HepG2 (cell line): ENCODE measurements around the gene SH2D7. TPM values are rescaled to one million over a fixed set of nuclear protein-coding genes. Genes with fewer than 3 reads are reported as not detected.

Experiments used
- BCL6 ChIP-seq: IDR thresholded peaks from 2 replicates; pipeline ENCODE4 v1.6.1; 2016; ENCODE audit warnings: missing genetic modification reagents, missing compliant biosample characterization
- CREB1 ChIP-seq, 2 experiments: fragments of 450-650 bp in 1 of 2; IDR thresholded peaks; 2 replicates each; pipeline ENCODE4 v1.6.1; 2016 to 2017; ENCODE audit warnings: control low read depth in 1 of 2, mild to moderate bottlenecking in 1 of 2, missing compliant biosample characterization in 1 of 2, missing genetic modification characterization in 1 of 2
- ESRRA ChIP-seq: sonication (generic); formaldehyde crosslinking; IDR thresholded peaks from 2 replicates; pipeline ENCODE4 v1.5.1; 2020; ENCODE audit warnings: mild to moderate bottlenecking, low read depth, missing genetic modification reagents
- GATAD1 ChIP-seq: IDR thresholded peaks from 2 replicates; pipeline ENCODE4 v1.6.1; 2016; ENCODE audit warnings: missing genetic modification reagents, missing compliant biosample characterization
- MED1 ChIP-seq: sonication (generic); formaldehyde crosslinking; IDR thresholded peaks from 2 replicates; pipeline ENCODE4 v1.4.0; 2020; ENCODE audit warnings: missing genetic modification reagents
- PHF21A ChIP-seq: sonication (generic); formaldehyde crosslinking; IDR thresholded peaks from 2 replicates; pipeline ENCODE4 v1.5.0; 2020; ENCODE audit warnings: mild to moderate bottlenecking, missing genetic modification reagents
- RORA ChIP-seq: sonication (generic); formaldehyde crosslinking; IDR thresholded peaks from 2 replicates; pipeline ENCODE4 v1.5.0; 2020; ENCODE audit warnings: mild to moderate bottlenecking, missing genetic modification reagents, moderate library complexity
- SALL1 ChIP-seq: sonication (generic); formaldehyde crosslinking; IDR thresholded peaks from 2 replicates; pipeline ENCODE4 v1.8.0; 2022; ENCODE audit warnings: mild to moderate bottlenecking, missing genetic modification reagents
- SIN3A ChIP-seq: IDR thresholded peaks from 2 replicates; pipeline ENCODE4 v1.6.1; 2011; ENCODE audit warnings: low read depth, mild to moderate bottlenecking, control low read depth, low read length, borderline replicate concordance
- SMARCC2 ChIP-seq: fragments of 450-650 bp; IDR thresholded peaks from 2 replicates; pipeline ENCODE4 v1.6.1; 2017; ENCODE audit warnings: antibody characterized with exemption, mild to moderate bottlenecking
- SOX13 ChIP-seq, 3 experiments: fragments of 450-650 bp in 1 of 3; sonication (generic) in 1 of 3; formaldehyde crosslinking in 1 of 3; IDR thresholded peaks in 2 of 3; conservative IDR thresholded peaks in 1 of 3; 2 replicates each; pipeline versions ENCODE4 v1.5.0 to v1.6.1; 2016 to 2020; ENCODE audit warnings: antibody characterized with exemption in 1 of 3, mild to moderate bottlenecking in 1 of 3, missing compliant biosample characterization in 1 of 3, missing genetic modification reagents in 1 of 3, moderate library complexity in 1 of 3
- TGIF2 ChIP-seq: IDR thresholded peaks from 2 replicates; pipeline ENCODE4 v1.6.1; 2016; ENCODE audit warnings: control low read depth, missing compliant biosample characterization
- YEATS4 ChIP-seq: sonication (generic); formaldehyde crosslinking; IDR thresholded peaks from 2 replicates; pipeline ENCODE4 v1.4.0; 2020; ENCODE audit warnings: missing genetic modification reagents, borderline replicate concordance
- ZBTB20 ChIP-seq: sonication (generic); formaldehyde crosslinking; IDR thresholded peaks from 2 replicates; pipeline ENCODE4 v1.8.1; 2023; ENCODE audit warnings: missing genetic modification reagents, low read depth, mild to moderate bottlenecking, borderline replicate concordance
- ZFX ChIP-seq: sonication (generic); formaldehyde crosslinking; IDR thresholded peaks from 2 replicates; pipeline ENCODE4 v1.4.0; 2020; ENCODE audit warnings: mild to moderate bottlenecking, low read depth, missing genetic modification reagents, moderate library complexity
- ZNF136 ChIP-seq: sonication (generic); formaldehyde crosslinking; IDR thresholded peaks from 2 replicates; pipeline ENCODE4 v1.8.1; 2022; ENCODE audit warnings: low read depth, mild to moderate bottlenecking, moderate library complexity, missing genetic modification reagents
- ZNF205 ChIP-seq: IDR thresholded peaks from 2 replicates; pipeline ENCODE4 v1.6.1; 2018; ENCODE audit warnings: missing biosample characterization, missing genetic modification reagents
- ZNF350 ChIP-seq: sonication (generic); formaldehyde crosslinking; IDR thresholded peaks from 2 replicates; pipeline ENCODE4 v1.4.0; 2020; ENCODE audit warnings: mild to moderate bottlenecking, low read depth, missing genetic modification reagents, borderline replicate concordance
- polyA plus RNA-seq, 8 experiments: library from polyadenylated mRNA; depleted of rRNA in 3 of 8; stranded (reverse) in 7 of 8; unstranded in 1 of 8; fragments of >200 nt; fragmentation: Illumina TruSeq in 4 of 8; extraction: Trizol in 4 of 8; gene quantifications; 2 replicates each; pipeline versions ENCODE4 v1.2.1 to v1.2.3, GENCODE V29; 2011 to 2016; ENCODE audit warnings: low read depth in 4 of 8, missing spikeins in 1 of 8, mixed read lengths in 1 of 8; ENCODE audit not compliant: insufficient read depth in 1 of 8
- total RNA-seq, 5 experiments: library from RNA; depleted of rRNA; stranded (reverse); fragments of >200 nt; fragmentation: Illumina TruSeq; extraction: Trizol; gene quantifications; 2 replicates each; pipeline ENCODE4 v1.2.3, GENCODE V29; 2016; ENCODE audit warnings: low read depth in 1 of 5
- TF ChIP-seq, protein P1 (sequence below): IDR thresholded peaks from 2 replicates; pipeline ENCODE4 v1.6.1; 2016; ENCODE audit warnings: low read depth
- TF ChIP-seq, protein P2 (sequence below): sonication (generic); formaldehyde crosslinking; IDR thresholded peaks from 2 replicates; pipeline ENCODE4 v1.5.1; 2020; ENCODE audit warnings: mild to moderate bottlenecking, missing genetic modification reagents
- TF ChIP-seq, protein P3 (sequence below): sonication (generic); formaldehyde crosslinking; IDR thresholded peaks from 2 replicates; pipeline ENCODE4 v1.5.1; 2020; ENCODE audit warnings: mild to moderate bottlenecking, moderate library complexity, missing genetic modification reagents

SH2D7 gene
- total and polyA plus RNA-seq, 2 of the 13 experiments (the other 11 are each of a cell fraction or from before 2014, with no cell fraction given), result not detected

DNA sequence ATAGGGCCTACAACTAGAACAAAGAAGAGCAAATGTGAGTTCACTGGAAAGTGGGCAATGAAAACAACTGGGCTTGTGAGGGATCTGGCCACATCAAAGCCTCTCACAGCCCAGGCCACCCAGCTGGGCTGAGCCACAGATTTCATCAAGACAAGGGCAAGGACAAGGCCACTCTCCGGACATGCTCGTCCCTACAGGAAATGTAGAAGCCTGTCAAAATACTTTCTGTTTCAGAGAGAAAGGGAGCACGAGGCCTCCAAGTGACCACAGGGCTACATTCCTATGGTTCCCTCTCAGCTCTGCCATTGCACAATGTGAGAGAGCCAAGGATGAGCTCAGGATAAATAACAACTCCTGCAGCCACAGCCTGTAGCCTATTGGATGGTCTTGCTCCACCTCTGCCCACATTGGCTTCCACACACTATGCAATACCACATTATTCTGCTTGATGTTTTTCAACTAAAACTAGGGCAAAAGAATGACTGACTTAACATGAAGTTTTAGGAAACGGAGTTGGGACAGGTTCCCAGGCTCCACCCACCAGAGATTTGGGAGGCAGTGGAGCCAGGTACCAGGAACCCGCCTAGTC, 27.0 kb upstream of the SH2D7 start (continued):
- 0 out of 2 replicates have a peak, but pooled peaks have one; percentile 55 for TF ChIP-seq SIN3A
- peak; percentile 98 for TF ChIP-seq TGIF2 (CRISPR knock-in tag)
- TF ChIP-seq ZBTB20 (CRISPR knock-in tag), result peak; percentile 83; the same call in 1 of the 2 replicates
- TF ChIP-seq ESRRA, result peak; percentile 82; the same call in 1 of the 2 replicates
- no peak for TF ChIP-seq RORA
- no peak for TF ChIP-seq SMARCC2
- peak; percentile 100 for TF ChIP-seq PHF21A (CRISPR knock-in tag)
- TF ChIP-seq GATAD1 (CRISPR knock-in tag), result peak; percentile 71
- peak; percentile 84 for TF ChIP-seq YEATS4 (CRISPR knock-in tag)
- TF ChIP-seq ZNF205 (CRISPR knock-in tag), result peak; percentile 92; the same call in 1 of the 2 replicates
- TF ChIP-seq SALL1, result peak; percentile 99
- TF ChIP-seq, protein P1, sequence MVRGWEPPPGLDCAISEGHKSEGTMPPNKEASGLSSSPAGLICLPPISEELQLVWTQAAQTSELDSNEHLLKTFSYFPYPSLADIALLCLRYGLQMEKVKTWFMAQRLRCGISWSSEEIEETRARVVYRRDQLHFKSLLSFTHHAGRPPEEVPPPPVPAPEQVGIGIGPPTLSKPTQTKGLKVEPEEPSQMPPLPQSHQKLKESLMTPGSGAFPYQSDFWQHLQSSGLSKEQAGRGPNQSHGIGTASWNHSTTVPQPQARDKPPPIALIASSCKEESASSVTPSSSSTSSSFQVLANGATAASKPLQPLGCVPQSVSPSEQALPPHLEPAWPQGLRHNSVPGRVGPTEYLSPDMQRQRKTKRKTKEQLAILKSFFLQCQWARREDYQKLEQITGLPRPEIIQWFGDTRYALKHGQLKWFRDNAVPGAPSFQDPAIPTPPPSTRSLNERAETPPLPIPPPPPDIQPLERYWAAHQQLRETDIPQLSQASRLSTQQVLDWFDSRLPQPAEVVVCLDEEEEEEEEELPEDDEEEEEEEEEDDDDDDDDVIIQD (CRISPR knock-in tag), result peak; percentile 75
- TF ChIP-seq CREB1 (IDR thresholded peaks at IDR 0.05), result peak; percentile 13; the same call in 1 of the 2 replicates
- peak; percentile 76 for TF ChIP-seq CREB1 (CRISPR knock-in tag; IDR thresholded peaks at IDR 0.05)
- peak; percentile 96 for TF ChIP-seq BCL6 (CRISPR knock-in tag)
- TF ChIP-seq, protein P2, sequence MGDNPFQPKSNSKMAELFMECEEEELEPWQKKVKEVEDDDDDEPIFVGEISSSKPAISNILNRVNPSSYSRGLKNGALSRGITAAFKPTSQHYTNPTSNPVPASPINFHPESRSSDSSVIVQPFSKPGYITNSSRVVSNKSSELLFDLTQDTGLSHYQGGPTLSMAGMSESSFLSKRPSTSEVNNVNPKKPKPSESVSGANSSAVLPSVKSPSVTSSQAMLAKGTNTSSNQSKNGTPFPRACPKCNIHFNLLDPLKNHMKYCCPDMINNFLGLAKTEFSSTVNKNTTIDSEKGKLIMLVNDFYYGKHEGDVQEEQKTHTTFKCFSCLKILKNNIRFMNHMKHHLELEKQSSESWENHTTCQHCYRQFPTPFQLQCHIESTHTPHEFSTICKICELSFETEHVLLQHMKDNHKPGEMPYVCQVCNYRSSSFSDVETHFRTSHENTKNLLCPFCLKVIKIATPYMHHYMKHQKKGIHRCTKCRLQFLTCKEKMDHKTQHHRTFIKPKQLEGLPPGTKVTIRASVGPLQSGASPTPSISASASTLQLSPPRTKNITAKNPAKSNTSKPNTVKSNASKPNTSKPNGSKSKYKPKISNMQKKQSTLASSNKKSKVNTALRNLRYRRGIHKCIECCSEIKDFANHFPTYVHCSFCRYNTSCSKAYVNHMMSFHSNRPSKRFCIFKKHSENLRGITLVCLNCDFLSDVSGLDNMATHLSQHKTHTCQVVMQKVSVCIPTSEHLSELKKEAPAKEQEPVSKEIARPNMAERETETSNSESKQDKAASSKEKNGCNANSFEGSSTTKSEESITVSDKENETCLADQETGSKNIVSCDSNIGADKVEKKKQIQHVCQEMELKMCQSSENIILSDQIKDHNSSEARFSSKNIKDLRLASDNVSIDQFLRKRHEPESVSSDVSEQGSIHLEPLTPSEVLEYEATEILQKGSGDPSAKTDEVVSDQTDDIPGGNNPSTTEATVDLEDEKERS (CRISPR knock-in tag), result peak; percentile 92; the same call in 1 of the 2 replicates
- TF ChIP-seq MED1 (CRISPR knock-in tag), result peak; percentile 98
- TF ChIP-seq, protein P3, sequence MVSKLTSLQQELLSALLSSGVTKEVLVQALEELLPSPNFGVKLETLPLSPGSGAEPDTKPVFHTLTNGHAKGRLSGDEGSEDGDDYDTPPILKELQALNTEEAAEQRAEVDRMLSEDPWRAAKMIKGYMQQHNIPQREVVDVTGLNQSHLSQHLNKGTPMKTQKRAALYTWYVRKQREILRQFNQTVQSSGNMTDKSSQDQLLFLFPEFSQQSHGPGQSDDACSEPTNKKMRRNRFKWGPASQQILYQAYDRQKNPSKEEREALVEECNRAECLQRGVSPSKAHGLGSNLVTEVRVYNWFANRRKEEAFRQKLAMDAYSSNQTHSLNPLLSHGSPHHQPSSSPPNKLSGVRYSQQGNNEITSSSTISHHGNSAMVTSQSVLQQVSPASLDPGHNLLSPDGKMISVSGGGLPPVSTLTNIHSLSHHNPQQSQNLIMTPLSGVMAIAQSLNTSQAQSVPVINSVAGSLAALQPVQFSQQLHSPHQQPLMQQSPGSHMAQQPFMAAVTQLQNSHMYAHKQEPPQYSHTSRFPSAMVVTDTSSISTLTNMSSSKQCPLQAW (CRISPR knock-in tag), result peak; percentile 87; the same call in 1 of the 2 replicates
- peak; percentile 77; the same call in 1 of the 2 replicates for TF ChIP-seq ZFX (CRISPR knock-in tag)
- 0 out of 2 replicates have a peak, but pooled peaks have one; percentile 74 for TF ChIP-seq ZNF136 (CRISPR knock-in tag)
- peak; percentile 93 for TF ChIP-seq SOX13 (IDR thresholded peaks at IDR 0.05)
- peak in 1 of 2 experiments; percentile 99; a peak in 2 of 4 replicates for TF ChIP-seq SOX13 (CRISPR knock-in tag; conservative IDR thresholded peaks at IDR 0.05 in 1 of 2, IDR thresholded peaks at IDR 0.05 in 1 of 2)
- peak; percentile 98 for TF ChIP-seq ZNF350
